WI38 (cell line): ENCODE measurements around the gene NUP43.

Source experiments
- H3K4me3 ChIP-seq: 2 replicates; pipeline ENCODE4 v1.5.1; 2011; ENCODE audit warnings: low read depth, mild to moderate bottlenecking, control low read depth, low read length
- TF ChIP-seq, protein P1 (sequence below): IDR thresholded peaks from 2 replicates; pipeline ENCODE4 v1.5.1; 2012; ENCODE audit warnings: low read depth, mild to moderate bottlenecking, control low read depth, low read length

Gene NUP43, protein sequence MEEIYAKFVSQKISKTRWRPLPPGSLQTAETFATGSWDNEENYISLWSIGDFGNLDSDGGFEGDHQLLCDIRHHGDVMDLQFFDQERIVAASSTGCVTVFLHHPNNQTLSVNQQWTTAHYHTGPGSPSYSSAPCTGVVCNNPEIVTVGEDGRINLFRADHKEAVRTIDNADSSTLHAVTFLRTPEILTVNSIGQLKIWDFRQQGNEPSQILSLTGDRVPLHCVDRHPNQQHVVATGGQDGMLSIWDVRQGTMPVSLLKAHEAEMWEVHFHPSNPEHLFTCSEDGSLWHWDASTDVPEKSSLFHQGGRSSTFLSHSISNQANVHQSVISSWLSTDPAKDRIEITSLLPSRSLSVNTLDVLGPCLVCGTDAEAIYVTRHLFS

DNA sequence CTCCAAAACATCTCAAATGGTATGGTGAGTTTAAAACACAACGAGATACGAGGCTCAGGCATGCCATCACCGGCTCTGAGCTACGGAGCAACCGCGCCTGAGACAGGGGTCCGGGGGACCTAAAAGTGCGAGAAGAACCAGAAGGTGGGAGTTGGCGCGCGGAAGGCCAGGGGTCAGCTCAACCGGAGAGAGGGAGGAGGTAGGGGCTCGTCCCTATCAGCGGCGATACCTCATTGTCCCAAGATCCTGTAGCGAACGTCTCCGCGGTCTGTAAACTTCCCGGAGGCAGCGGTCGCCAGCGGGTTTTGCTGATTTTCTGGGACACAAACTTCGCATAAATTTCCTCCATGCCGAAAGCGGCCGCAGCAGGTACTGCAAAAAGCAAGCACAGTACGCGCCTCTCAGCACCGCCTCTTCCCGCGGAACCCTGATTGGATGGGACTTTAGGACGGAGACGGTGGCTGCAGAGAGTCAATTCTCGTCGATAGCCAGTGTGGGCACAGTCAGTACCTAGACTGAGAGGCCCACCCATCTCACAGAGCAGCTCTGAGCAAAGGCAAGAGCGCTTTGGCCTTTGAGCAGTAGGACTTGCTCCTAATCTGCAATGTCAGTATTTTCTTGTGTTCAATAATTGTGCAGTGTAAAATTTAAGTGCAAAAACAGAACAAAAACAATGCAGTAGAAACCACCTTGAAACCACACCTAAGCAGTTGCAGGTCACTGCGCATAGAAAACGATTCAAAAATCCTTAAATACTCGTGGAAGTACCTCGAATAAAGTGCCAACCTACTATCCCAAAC, at the start of gene NUP43:
Gene NUP43 (minus strand): TSS at position 383 of the 800 bp plus-strand sequence. CDS start 34 bp downstream, at position 349.
- TF ChIP-seq, protein P1, sequence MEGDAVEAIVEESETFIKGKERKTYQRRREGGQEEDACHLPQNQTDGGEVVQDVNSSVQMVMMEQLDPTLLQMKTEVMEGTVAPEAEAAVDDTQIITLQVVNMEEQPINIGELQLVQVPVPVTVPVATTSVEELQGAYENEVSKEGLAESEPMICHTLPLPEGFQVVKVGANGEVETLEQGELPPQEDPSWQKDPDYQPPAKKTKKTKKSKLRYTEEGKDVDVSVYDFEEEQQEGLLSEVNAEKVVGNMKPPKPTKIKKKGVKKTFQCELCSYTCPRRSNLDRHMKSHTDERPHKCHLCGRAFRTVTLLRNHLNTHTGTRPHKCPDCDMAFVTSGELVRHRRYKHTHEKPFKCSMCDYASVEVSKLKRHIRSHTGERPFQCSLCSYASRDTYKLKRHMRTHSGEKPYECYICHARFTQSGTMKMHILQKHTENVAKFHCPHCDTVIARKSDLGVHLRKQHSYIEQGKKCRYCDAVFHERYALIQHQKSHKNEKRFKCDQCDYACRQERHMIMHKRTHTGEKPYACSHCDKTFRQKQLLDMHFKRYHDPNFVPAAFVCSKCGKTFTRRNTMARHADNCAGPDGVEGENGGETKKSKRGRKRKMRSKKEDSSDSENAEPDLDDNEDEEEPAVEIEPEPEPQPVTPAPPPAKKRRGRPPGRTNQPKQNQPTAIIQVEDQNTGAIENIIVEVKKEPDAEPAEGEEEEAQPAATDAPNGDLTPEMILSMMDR: no peak; the same call in 1 of the 2 replicates
- H3K4me3 ChIP-seq: peak within 1 kb of the TSS; percentile 73

DNA sequence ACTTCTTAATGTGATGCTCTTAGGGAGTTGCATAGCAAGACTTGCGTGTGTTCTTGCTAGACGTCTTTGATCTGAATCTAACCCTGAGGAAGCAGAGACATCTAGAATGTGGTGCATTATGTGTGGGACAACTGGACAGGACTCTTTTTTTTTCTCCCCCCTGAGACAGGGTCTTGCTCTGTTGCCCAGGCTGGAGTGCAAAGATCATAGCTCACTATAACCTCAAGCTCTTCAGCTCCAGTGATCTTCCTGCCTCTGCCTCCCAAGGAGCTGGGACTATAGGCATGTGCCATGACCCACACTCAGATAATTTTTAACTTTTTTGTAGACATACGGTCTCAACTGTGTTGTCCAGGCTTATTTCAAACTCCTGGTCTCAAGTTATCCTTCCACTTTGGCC, 37.2 kb upstream of the NUP43 start:
- no peak overlapping the region for H3K4me3 ChIP-seq
- TF ChIP-seq, protein P1: no peak

DNA sequence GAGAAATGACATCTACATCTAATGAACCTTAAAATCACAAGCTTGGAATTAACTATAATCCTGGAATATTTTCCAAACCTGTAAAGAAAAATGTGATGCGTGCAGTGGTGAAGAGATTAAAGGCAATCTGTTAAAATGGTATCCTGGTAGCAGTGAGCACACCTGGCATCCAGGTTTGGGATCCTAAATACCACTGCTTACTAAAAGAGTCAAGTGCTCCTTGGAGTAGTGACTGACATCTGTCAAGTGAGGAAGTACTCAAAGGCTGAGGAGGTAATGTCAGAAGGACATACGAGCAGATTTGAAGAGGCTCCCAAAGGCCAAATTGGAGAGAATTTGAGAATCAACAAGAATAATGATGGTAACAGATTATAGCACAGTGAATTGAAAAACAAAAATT, 36.0 kb upstream of the NUP43 start:
- no peak overlapping the region for H3K4me3 ChIP-seq
- TF ChIP-seq, protein P1: no peak

DNA sequence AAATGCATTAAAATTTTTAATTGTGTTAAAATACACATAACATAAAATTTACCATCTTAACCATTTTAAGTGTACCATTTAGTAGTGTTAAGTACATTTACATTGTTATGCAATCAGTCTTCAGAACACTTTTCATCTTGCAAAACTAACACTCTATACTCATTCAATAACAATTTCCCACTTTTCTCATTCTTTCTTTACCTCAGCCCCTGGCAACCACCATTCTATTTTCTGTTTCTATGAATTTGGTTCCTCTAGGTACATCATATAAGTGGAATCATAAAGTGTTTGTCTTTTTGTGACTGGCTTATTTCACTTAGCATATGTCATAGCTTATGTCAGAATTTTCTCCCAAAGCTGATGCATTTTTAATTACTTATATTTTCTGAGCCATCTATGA, 35.4 kb upstream of the NUP43 start:
- TF ChIP-seq, protein P1: no peak
- H3K4me3 ChIP-seq: no peak overlapping the region

DNA sequence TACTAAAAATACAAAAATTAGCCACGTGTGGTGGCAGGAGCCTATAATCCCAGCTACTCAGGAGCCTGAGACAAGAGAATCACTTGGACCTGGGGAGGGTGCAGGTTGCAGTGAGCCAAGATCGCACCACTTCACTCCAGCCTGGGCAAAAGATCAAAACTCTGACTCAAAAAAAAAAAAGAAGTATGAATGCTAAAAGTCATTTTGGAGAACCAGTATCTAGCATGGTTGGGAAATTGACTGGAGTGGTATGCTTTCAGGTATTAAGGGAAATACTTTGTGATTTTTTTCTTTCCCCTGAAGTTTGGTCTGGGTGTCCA, 33.3 kb upstream of the NUP43 start:
- TF ChIP-seq, protein P1: no peak
- no peak overlapping the region for H3K4me3 ChIP-seq

DNA sequence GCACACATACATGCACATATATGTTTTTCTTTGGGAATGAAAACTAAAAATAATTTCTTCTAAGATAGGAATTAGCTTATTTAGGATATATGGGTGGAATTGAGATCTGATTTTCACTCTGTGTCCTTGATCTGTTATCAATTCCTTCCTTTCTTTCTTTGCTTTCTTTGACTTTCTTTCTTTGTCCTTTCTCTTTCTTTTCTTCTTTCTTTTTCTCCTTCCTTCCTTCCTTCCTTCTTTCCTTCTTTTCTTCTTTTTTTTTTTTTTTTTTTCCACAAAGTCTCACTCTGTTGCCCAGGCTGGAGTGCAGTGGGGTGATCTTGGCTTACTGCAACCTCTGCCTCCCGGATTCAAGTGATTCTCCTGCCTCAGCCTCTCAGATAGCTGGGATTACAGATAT, 31.3 kb upstream of the NUP43 start:
- no peak overlapping the region for H3K4me3 ChIP-seq
- TF ChIP-seq, protein P1: no peak

DNA sequence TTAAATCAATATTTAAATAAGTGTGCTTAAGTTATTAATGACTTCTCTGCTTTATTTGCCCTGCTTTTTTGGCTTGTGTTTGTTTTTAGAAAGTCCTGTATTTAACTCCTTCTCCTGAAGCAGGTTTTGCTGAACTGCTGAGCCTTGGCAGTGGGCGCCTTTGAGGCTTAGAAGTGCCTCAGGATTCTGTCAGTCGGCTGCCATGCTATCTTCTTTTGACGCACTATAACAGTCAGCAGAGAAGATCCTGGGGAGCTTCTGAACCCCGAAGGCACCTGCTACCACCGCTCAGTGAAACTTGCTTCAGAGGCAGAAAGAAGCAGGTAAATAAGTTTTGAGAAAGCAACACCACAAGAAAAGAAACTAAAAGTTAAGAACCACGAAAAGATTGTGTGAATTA, 25.6 kb upstream of the NUP43 start:
- TF ChIP-seq, protein P1: no peak
- no peak overlapping the region for H3K4me3 ChIP-seq
